Lung microvascular endothelial cell (primary cell): Measurements from ENCODE around the gene RNF31. TPM values are rescaled to one million over a fixed set of nuclear protein-coding genes. Genes with fewer than 3 reads are reported as not detected.

ENCODE experiments used
- DNase-seq, 2 donors: peaks; one replicate each; pipeline versions ENCODE4 v3.0.0 to v3.0.0-alpha.2; 2010; ENCODE audit warnings: low read depth in 2 of 2
- total RNA-seq: library from RNA; depleted of rRNA; stranded (reverse); fragments of >200 nt; gene quantifications from 2 replicates; pipeline ENCODE4 v1.2.1, GENCODE V29; 2014

The RNF31 gene
- total RNA-seq, 1 donor from 2014 or later = 23.2 TPM

GRCh38 chr14:24182110-24182882 lies 35.0 kb downstream of the RNF31 start:
- no peak for DNase-seq

DNA sequence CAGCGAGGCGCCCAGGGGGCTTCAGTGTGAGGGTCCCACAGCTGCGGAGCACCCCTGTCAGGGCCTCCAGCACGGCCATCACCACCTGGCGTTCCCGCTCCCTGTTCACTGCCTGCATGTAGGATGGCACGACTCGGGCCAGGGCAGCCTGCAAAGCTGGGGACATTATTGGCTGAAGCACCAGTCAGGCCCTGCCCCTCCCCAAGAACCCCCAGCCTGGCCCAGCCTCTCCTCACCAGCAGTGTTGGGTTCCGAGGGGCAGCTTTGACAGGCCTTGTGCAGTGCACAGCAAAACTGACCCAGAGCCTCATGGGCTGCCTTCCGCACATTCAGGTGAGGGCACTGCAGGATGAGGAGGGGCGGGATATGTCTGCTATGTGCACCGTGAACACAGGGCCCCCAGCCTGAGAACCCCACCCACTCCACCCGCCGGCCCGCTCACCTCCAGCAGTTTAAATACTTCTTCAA lies 35.8 kb downstream of the RNF31 start:
- no peak for DNase-seq

GRCh38 chr14:24184104-24184970 lies 37.0 kb downstream of the RNF31 start:
- DNase-seq = no peak

- DNase-seq = no peak
Observed at GRCh38 chr14:24185026-24185425, 37.7 kb downstream of the RNF31 start.

DNA sequence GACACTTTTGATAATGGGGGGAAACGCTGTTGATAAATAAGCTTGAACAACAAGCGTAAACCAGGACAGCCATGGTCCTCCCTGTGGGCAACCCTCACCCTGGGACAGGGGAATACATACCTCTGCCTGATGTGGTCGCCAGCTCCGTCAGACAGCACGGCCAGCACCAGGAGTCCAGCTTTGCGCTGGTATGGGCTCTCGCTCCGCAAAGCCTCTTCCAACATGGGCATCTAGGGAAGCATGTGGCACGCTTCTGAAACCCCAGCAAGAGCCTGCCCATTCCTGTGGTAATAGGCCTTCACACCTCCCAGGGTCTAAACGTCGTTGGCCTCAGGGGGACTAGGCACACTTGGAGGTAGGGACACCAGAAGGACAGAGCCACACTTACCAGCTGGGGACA lies 38.4 kb downstream of the RNF31 start:
- DNase-seq = no peak

DNA sequence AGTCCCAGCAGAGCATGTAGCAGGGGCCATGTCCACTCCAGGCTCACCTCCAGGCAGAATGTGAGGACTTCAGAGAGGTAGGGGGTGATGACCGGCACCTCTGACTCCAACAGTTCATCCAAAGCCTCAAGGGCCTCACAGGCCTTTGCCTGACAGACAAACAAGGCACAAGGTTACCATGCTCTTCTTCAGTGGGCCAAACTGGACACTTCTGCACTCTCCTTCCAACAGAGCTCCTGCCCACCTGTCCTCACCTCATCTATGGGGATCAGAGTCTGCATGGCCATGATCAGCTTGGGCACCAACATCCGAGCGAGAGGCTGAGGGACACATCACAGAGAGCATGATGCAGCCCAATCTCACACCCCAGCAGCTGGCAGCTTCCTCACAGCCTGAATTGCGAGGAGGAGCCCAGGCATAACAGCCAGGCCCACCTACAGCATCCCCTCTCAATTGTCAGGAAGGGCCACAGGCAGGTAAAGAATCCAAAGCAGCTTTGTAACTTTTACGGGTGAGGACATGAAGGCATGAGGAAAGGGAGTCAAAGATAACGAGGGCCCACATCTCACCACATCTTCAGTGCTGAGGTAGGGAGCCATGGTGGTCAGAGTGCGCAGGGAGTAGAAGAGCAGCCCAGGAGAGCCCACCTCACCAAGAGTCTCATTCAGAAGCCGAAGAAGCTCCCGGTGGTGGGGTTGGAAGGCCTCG lies 39.7 kb downstream of the RNF31 start:
- DNase-seq = no peak

DNA sequence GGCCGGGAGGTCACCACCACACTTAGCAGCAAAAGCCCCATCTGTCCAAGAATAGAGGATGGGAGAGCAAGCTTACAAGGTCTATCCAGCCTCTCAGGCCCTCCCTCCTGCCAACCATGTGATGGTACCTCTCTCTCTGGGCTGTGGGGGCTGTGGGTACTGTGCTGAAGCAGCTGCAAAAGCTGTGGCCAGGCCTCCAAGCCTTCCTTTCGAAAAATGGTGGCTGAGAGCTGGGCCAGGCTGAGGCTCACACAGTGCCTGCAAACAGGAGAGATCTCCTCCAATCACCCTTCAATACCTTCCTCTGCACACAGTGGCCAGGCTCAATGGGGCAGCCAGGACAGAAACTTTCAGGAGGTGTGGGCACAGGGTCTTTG lies 40.2 kb downstream of the RNF31 start:
- DNase-seq = no peak

GRCh38 chr14:24188251-24189058 lies 41.2 kb downstream of the RNF31 start, which contains the start of gene IPO4:
Gene IPO4 (minus strand): TSS chr14:24188816. CDS start chr14:24188787, 29 bp downstream.
- peak; percentile 99 for DNase-seq

GRCh38 chr14:24189059-24189375 lies 41.7 kb downstream of the RNF31 start:
- DNase-seq = no peak

DNA sequence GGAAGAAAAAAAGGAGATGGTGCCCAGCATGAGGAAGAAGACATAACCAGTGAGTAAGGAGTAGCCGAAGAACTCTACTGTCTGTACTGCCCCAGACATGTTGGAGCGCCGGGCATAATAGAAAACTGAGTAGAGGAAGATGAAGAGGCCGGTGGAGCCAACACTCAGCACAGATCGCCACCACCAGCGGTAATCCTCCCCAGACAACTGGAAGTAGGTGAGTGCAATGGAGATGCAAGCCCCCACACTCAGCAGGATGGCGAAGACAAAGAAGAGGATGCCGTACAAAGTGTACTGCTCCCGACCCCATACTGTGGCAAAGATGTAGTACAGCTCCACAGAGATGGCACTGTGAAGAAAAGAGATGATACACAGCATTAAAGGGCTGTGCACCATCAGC lies 42.2 kb downstream of the RNF31 start:
- DNase-seq = no peak

DNA sequence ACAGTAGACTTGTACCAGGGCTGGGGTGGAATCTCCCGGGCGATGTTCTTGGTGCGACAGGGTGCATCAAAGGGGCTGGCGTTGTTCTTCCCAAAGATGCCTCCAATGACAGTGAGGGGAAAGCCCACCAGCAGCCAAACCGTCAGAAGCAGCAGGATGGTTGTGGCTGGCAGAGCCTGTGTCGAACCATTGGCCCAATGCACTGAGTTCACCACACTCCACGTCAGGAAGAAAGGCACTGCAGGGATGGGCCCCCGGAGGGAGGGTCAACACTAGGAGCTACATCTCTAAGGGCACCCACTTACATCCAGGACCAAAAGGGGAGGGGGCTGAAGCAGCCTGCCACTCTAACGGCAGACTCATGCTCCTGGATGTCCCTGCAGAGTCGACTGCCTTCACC lies 43.1 kb downstream of the RNF31 start:
- DNase-seq = no peak

DNA sequence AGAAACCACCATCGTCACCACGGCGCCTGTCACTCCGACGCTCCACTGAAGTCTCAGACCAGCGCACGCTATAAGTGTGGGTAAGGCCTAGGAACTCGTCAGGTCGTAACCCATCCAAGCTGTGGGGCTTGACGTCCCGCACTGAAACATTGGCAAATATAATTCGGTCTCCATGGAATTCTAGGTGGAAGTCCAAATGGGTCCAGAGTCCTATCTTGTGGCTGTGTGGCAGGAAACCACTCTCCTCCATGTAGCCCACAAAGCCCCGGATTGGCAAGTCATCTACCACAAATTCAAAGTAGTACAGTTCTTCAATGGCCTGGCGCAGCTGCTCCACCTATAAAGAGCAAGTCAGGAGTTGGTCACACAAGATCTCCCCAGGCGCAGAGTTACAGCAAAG lies 45.6 kb downstream of the RNF31 start:
- no peak for DNase-seq

DNA sequence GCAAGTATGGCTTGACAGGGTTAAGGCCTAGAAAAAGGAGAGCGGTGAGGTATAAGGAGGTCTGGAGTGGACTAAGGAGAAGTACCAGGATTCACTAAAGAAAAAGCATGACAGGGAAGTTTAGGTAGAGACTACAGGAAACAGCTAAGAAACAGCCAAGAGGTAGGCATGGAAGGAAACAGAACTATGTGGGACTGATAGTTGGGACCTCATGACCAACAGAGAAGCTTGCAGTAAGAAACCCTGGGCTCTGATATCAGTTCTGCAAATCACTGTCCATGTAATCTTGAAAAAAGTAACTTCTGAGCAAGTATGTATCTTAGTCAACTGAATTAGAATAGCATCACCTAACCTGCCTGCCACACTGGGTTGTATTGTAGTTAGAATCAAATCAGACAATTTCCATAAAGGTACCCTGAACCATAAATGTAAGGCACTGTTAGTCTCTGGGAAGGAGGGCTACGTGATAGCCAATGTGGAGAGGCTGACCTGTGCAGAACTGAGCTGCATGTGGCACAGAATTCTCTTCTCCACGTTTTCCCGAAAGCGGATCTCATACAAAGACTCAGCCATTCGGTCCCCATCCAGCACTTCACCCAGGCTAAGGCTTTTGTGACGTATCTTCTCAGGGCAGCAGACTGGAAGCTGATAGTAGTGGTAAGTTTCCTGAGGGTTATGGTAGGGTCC lies 47.0 kb downstream of the RNF31 start:
- DNase-seq = no peak

GRCh38 chr14:24194873-24195185 lies 47.5 kb downstream of the RNF31 start:
- no peak for DNase-seq

DNA sequence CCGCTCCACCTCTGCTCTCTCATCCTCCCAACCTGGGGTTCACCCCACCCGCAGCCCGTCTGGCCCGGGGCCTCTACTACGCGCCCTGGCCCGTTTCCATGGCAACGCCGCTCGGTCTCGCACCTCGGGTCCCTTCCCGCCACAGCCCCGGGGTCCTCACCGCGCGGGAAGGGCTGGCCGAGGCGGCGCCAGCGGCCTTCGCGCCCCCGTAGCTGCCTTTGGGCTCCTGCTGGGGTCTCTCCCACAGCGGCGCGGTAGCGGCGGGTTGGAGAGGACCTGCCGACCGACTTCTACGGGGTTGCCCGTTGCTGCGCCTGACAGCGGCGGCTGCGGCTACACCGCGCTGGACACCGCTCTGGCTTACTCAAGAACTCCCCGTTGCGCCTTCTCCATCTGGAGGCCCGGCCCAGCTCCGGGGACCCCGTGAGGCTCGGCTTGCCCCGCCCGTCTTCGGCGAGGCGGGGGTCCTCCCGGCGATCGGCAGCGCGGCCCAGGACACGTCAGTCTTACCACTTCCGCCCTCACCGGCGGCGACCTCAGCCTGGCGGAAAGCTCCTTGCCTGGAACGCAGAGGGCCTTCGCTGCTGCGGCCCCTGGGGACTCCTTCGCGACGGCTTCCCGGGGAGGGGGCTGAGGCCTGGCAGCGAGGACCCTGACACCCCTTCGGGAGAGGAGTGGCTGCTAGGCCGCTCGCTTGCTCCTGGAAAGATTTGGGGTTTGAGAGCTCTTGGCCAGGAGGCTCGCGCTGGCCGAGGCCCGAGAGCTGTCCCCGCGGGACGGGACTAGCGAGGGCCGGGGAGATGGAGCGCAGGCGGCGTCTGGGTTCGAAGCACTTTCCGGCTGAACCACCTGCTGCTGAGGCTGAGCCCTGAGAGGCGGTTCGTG lies 48.1 kb downstream of the RNF31 start, which contains the start of gene TM9SF1:
Gene TM9SF1, minus strand, starts transcription at position 256 of the 885 bp plus-strand sequence. CDS start 422 bp downstream, outside the sequence.
- DNase-seq = peak; percentile 90 to 92

DNA sequence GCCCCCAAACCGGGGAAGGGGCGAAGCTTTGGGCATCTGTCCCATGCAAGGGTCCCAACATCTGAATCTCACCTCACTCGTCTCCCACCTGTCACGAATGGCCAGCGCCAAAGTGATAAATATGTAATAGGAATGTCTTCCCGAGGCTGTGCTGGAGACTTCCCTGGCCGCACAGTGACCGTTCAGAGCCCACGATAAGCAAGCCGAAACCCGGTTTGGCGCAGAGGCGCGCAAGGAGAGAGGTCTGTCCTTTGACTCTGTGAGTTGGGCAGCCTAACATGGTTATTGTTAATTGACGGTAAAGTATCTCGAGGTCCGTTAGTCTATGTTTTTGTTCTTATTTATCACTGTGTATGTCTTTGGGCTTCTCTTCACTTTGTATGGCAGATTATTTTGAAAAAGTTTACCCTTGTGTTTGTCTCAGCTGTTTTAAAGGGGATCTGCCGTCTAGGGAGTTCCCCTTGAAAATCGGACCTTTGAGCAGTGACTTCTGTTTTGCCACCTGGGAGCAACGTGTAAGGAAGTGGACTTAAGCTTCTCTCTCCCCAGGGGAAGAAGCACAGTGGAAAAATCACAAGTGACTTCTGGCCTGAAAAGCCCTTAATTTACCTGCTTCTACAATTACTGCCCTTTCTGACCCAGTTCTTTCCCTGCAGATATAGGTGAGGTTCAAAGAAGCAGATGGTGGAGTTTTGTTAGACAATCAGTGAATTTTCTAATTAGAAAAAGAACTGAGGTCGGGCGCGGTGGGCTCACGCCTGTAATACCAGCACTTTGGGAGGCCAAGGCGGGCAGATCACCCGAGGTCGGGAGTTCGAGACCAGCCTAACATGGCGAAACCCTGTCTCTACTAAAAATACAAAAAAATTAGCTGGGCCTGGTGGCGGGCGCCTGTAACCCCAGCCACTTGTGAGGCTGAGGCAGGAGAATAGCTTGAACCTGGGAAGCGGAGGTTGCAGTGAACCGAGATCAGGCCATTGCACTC lies 49.1 kb downstream of the RNF31 start:
- DNase-seq = peak; percentile 30 to 41

DNA sequence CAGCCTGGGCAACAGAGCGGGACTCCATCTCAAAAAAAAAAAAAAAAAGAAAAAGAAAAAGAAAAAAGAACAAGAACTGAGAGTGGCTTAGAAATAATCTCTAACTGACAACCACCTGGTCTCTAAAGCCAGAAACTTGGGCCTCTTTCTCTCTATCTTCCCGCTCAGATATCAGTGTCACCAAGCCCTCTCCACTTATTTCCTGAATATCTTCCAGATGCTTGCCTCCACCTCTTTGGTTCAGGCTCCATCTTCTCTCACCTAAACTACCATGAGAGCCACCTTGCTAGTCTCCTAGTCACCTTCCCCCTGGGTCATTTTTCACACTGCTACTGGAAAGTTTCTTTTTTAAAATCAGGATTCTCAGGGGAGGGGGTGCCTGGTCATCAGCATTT lies 49.8 kb downstream of the RNF31 start:
- no peak for DNase-seq

- no peak for DNase-seq
Observed at GRCh38 chr14:24198814-24199524, 51.7 kb downstream of the RNF31 start.
